GM12892 (cell line): ENCODE data around the gene LMOD3.

Source experiments
- POLR2A ChIP-seq: IDR thresholded peaks from 2 replicates; pipeline ENCODE4 v1.6.1; 2011; ENCODE audit warnings: low read depth, low read length, control low read depth
- POLR2AphosphoS5 ChIP-seq: IDR thresholded peaks from 2 replicates; pipeline ENCODE4 v1.6.1; 2011; ENCODE audit warnings: low read depth, low read length, control low read depth

DNA sequence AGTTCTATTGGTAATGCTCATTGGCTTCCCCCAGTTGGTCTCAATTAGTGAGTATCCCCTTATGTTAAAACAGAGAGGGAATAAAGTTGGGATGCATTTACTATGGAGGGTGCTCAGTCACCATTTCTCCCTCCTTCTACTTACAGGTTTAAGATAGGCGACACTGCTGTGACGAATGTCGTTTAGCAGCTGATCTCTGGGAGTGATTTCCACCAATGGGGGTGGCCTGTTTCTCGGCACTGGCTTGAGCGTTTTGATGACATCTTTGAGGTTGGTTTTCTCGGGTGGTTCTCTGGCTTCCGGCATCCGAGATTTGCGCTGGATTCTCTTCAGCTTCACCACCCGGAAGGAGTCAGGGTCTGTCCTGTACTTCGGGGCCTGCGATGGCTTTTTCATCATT, 3.8 kb downstream of the LMOD3 start:
- no peak for TF ChIP-seq POLR2A
- TF ChIP-seq POLR2AphosphoS5: no peak
